Ovary (tissue), 3 donors: ENCODE measurements around the gene STRIP1.

Experiments
- EP300 ChIP-seq: sonication (generic); formaldehyde crosslinking; IDR thresholded peaks from one replicate; pipeline ENCODE4 v1.6.1; 2017; ENCODE audit warnings: antibody characterized with exemption
- POLR2A ChIP-seq: fragments of 450-650 bp; IDR thresholded peaks from one replicate; pipeline ENCODE4 v1.6.1; 2017; ENCODE audit warnings: antibody characterized with exemption, mild to moderate bottlenecking, moderate library complexity
- TF ChIP-seq, protein P1 (sequence below), 3 donors: fragments of 450-650 bp in 2 of 3; fragments of 200-600 bp in 1 of 3; IDR thresholded peaks; one replicate each; pipeline versions ENCODE4 v1.5.1 to v1.8.0; 2016 to 2022; ENCODE audit warnings: antibody characterized with exemption in 3 of 3, mild to moderate bottlenecking in 1 of 3
- donor health status: DM: no; HTN: no; CAD: no.

DNA sequence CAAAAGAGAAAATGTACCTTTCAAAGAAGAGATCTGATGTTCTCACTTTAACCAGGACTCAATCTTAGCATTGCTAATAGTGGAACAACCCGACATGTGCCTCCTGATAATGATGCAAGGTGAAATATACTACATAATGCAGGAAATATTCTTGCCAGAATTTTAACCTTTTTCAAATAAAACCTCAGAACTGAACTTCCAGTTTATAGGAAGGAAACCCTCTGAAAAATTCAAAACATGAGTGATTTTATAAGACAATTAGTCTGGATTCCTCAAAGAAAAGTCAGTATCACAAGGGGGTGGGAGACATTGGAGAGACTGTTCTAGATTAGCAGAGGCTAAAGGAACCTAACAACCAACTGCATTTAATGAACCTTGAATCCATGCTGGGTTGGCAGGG is 31.7 kb upstream of the STRIP1 start:
- TF ChIP-seq, protein P1, sequence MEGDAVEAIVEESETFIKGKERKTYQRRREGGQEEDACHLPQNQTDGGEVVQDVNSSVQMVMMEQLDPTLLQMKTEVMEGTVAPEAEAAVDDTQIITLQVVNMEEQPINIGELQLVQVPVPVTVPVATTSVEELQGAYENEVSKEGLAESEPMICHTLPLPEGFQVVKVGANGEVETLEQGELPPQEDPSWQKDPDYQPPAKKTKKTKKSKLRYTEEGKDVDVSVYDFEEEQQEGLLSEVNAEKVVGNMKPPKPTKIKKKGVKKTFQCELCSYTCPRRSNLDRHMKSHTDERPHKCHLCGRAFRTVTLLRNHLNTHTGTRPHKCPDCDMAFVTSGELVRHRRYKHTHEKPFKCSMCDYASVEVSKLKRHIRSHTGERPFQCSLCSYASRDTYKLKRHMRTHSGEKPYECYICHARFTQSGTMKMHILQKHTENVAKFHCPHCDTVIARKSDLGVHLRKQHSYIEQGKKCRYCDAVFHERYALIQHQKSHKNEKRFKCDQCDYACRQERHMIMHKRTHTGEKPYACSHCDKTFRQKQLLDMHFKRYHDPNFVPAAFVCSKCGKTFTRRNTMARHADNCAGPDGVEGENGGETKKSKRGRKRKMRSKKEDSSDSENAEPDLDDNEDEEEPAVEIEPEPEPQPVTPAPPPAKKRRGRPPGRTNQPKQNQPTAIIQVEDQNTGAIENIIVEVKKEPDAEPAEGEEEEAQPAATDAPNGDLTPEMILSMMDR (IDR thresholded peaks at IDR 0.05), result no peak
- TF ChIP-seq EP300 (no peak), POLR2A (no peak)
